EH (cell line): Measurements from ENCODE around the gene CLSTN2.
A peak's percentile ranks its signal among the peaks of the same experiment; 100 is the strongest.

Source experiments
- DNase-seq: peaks from one replicate; pipeline ENCODE4 v3.0.0-alpha.2; 2015; ENCODE audit warnings: low read depth

The CLSTN2 gene

DNA sequence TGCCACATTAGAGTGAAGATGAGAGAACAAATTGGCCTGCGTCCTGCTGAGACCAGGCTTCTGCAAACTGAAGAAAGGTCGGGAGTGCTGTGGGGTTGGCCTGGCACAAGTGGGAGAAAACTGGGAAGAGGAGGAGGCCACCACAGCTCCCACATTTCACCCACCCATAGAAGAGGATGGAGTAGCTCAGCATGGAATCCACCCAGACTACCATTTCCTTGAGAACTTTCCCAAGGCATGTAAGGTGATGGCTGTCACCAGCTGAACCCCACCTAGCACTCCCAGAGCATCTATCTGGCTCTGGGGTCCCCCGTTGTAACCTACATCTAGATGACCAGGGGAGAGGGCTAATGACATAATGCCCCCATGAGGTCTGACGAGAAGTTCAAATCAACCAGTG lies 622.5 kb downstream of the CLSTN2 start:
- DNase-seq, result no peak

DNA sequence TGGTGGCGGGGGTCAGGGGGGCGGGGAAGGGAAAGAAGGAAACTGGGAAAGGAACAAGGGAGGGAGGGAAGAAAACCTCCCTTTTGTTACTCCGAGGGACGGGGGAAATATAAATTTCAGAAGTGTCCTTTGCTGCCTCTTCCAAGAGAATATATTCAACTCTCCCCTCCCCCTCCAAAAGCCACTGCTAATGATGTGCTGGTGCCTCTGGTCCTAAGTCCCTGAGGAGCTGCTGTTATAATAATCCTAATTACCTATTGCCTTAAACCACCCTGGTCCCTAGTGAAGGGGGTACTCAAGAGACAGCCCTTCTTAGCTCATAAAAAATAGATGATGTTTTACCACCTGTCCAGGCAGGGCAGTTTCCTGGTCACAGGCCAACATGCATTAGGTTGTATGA lies 624.6 kb downstream of the CLSTN2 start:
- no peak for DNase-seq

DNA sequence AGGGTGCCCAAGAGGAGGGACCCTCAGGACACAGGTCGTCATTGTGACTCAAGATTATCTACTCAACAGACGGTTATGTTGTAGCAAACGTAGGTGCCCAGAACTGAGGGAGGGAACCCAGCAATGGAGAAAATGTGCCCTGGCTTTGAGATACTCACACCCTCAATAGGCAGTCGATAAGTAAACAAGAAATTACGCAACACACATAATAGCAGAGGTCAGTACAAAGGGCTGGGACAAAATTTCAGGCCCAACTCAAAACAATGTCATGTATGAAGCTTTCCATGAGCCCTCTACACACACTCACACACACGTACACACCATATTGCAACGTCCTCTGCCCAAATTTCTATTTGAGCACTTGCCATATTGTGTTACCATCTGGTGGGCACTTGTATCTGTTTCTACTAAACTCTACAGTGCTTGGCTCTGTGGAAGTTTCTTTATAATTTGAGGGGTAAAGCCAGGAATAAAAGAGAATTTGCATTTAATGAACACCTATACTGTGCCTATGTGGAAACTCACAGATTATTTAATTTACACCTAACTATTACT lies 628.3 kb downstream of the CLSTN2 start:
- DNase-seq, result no peak

DNA sequence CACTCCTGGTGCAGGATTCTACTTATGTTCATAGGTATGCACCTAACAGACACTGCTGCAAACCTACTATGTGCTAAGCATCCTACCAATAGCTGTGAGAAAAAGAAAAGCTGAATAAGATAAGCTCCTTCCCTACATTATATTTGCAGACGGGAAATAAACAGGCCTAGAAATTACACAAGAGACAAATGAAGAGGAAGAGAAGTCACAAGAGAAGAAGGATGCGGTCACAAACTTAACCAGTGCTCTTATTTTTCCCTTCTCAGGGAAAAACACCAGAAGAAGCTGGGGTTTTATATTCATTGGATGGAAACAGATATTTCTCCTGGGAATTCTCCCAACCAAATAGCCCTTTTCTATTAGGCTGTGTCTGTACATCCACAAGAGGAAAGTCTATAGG lies 633.1 kb downstream of the CLSTN2 start:
- DNase-seq, result no peak

DNA sequence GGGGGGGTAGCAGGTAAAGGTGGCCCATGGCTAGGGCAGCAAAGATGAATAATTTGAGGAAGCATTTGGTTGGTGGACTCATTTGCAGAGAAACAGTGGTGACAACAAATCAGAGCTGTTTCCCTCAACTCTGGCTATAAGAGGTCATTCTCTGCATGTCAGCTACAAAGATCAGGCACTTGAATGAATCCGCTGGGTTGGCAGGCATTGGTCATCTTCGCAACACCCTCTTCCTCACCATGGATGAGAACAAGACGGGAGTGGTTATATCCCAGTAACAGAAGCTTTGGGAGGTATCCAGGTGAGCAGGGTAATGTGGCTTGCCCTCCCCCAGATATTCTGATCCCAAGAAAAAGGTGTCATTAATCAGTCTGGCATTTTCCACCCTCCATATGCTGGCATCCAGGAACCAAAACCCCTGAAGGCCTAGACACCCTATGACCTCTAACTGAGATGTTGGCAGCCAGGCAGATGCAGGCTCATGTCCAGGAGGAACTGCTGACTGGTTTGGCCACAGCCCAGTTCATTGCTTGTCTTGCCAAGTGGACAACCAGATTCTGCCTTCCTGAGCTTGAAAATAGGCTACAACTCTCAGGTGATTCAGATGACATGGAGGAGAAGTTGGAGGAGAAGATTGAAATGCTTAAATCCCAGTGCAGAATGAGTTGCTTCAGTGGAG lies 634.0 kb downstream of the CLSTN2 start:
- no peak for DNase-seq

DNA sequence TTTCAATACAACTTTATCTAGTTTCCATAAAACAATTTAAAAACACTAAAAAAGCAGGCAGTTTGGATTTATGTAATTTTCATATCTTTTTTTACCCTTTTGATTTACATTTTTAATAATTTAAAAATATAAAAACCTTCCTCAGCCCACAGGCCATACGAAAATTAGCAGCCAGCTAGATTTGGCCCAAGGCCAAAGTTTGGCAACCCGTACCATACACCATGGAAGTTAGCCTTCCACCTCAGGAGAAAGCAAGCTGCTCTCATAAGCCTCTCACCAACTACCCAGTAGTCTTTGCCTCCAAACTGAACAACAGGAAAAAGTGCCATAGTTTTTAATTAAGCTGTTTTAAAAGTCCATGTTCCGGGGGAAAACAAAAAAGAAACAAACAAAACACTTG lies 635.6 kb downstream of the CLSTN2 start:
- no peak for DNase-seq

DNA sequence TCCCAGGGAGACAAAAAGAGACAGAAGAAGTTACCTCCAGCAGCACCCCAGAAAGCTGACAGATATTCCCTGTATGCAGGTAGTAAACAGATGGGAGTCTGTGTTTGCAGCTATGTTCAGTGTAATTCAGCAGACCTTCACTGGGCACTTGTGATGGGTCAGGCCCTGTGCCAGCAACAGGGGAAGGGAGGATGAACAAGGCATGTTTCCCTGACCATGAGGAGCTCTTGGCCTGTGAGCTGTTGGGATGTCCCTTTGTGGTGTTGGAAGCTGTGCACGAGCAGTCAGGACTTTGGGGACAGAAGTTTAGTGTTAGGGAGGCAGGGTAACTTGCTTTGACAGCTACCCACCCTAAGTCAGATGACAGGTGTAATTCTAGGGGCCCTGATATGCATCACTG lies 636.9 kb downstream of the CLSTN2 start:
- no peak for DNase-seq

DNA sequence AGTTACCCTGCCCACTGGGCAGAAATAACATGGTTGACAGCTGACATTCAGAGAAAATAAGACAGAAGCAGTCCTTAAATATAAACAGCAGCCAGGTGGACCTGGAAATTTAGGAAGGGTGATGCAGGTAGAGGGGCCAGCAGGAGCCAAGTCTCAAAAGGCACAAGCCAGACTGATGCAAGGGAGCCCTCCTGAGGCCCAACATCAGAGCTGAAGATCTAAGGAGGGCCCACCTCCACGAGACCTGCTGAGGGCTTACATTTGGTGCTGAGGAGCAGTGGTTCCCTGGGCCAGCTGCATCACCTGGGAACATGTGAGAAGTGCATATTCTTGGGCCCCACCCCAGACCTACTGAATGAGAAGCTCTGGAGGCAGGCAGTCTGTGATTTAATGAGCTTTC lies 637.3 kb downstream of the CLSTN2 start:
- no peak for DNase-seq

DNA sequence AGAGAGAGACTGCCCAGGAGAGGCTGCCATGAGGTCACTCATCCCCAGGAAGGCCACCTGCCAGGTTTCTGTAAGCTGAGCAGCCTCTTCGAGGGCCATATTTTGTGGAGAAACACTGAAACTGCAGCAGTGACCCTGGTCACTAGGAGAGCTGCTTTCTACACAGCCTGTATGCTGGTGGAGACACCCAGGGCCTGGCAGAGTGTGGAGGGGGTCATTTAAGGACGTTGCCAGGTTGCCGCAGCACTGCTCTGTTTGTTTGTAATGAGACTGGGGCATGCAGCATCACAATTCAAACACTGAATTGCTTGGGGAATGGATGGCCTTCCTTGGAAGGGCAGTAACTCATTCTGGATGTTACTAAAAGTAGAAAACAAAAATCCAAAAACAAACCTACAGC lies 638.0 kb downstream of the CLSTN2 start:
- DNase-seq, result no peak

DNA sequence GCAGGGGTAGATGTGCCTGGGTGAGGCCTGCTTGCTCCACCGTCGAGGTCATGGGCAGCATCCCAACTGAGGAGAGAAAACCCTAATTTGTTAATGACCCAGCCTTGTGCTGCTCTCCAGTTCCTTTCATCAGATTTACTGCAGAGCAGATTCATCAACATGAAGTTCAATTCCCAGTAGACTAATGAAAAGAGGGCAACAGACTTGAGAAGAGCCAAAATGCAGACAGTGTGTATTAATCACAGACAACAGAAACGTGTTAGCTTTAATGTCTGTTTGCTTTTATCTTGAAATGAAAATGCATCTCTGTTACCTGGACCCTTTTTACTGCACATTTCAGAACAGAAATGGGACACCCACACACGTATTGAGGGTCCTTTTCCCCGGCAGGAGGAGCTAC lies 639.4 kb downstream of the CLSTN2 start:
- no peak for DNase-seq

DNA sequence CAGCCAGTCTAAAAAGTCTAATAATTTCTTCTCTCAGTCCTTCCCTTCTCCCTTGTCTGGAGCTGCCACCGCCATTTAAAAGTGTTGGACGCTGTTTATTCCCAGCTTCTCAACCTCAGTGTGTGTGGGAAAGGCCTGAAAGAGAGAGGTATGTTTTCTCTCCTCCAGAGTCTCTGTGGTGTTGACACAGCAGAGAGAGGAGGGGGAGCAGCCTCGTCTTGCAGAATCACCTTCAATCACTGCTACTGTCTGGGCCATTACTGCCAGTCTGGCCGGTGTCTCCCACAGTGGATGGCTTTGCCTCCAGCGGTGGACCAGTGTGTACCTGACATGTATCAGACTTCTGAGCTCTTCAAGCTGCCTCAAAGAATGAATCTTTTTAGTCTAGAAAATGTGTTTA lies 641.5 kb downstream of the CLSTN2 start:
- DNase-seq, result no peak

DNA sequence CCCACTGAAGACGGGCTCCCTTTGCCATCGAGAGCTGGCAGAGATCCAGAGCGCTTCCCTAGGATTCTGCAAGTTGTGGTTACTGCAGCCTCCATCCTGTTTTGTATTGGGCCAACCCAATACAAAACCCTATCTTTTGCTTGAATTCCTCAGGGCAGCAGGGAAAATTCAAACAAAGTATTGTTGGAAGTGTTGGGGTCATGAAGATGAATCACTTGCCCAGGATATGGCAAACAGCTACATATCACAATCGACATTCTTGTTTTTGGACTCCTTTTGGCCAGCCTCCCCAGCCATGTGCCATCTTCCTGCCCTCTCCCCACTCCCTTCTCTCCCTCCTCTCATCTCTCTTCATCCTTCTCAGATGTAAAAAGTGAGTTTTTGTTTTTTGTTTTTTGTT lies 642.9 kb downstream of the CLSTN2 start:
- DNase-seq, result no peak

DNA sequence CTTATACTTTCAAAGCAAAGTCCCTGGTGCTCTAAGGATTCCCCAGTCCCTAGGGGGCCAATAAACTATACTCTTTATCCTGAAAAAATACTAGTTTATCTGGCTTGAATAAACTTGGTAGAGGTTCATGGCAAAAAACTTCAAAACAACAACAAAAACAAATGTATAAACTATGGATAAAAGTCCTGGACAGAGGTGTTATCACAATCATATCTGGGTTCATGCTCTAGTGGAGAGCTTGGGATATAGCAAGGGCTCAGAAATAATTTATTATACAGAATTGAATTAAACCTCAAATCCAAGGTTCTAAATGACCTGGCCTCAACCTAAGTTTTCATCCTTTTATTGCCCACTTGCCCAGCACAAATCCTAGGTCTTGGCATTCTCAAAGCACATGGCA lies 644.3 kb downstream of the CLSTN2 start:
- DNase-seq, result no peak

DNA sequence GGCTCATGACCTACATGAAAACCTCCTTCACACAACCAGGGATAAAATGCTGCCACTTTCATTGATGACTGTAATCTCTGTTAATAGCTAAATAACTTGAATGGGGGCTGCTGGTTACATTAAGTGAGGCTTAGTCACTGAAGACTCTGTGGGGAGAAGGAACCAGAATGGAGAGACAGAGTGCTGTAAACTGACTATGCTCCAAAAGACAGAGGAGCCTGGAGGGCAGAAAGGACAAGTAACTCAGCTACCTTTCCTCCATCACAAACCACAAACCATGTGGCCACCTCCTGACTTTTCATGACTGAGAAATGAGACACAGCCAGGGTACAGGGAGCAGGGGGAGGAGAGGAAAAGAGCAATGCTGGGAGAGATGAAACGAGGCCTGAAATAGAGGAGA lies 645.8 kb downstream of the CLSTN2 start:
- no peak for DNase-seq

DNA sequence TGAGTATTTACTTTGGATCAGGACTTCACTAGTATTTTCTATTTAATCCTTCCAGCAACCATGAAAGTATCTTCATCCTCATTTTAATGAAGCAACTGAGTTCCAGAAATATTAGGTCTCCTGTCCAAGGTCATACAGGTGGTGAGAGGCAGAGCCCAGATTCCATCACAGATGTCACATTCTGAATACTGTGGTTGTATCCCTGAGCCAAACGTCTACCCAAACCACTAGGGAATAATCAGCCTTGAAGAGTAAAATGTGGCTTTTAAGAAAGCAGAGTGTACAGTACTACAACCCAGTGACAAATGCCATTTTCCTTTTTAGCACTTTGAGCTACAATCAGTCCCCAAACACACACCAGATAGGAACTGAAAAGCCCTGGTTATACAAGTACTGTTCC lies 649.6 kb downstream of the CLSTN2 start:
- DNase-seq, result no peak

DNA sequence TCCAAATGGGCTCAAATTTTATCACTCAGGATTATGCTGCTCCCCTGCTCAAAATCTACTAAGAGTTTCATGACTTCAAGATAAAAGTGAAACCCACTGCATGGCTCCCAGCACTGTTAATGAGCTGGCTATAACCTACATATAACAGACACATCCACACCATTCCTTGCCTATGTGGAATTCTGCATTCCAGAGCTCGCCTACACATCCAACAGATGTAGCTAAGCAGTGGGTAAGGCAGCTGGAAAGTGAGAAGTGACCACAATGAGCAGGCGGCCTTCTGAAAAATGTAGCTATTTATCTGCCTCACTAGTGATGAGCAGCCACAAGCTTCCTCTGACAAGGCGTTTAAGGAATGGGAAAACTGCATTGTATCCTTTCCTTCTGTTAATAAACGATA lies 650.8 kb downstream of the CLSTN2 start:
- DNase-seq, result peak; percentile 22

DNA sequence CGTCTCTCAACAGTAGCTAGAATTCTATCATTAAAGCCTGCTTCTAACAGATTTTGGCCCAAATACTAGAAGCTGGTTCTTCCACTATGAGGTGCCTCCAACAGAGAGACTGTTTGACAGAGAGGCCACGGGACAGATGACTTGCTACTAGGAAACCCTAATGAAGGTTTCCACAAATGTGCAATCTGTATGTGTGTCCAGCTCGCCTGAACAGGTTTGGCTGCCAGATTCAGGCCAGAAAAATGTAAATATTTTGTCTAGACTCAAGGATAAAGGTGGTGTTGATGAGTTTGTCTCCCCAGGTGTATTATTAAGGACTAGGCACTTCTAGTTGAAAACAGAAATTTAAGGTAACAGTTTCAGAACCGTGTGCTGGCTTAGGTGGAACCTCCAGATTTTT lies 651.3 kb downstream of the CLSTN2 start:
- DNase-seq, result no peak

DNA sequence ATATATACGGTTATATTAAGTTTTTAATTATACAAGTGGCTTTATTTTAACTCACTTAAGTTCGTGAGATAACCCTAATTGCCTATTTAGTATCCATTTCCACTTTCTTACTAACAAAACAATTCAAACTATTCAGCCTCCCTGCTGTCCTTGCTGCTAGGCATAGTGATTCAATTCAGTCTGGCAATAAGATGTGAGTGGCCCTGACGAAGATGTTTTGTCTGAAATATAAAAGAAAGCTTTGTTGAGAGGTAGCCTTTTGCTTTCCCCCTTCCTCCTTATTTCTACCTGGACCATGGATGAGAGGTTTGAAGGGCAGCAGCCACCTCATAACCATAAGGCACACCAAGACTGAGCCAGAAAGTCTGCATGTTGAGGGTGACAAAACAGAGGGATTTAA lies 653.6 kb downstream of the CLSTN2 start:
- DNase-seq, result no peak

DNA sequence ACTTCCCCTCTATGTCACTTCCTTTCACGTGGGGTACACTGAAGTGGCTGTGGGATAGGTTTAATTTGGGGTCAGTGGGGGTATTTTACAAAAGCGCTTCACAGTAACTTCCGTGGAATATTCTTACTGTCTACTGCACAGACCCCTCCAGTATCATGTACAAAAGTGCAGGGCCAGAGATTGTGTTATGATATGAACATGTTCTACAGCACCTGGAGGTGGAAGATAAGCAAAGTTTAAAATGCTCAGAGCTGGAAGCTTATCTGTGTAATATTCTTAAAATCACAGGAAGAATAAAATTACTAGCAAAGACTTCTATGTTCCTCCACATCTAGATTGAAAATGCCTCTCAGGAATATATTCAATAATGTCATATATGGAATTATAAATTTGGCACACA lies 658.8 kb downstream of the CLSTN2 start:
- no peak for DNase-seq

DNA sequence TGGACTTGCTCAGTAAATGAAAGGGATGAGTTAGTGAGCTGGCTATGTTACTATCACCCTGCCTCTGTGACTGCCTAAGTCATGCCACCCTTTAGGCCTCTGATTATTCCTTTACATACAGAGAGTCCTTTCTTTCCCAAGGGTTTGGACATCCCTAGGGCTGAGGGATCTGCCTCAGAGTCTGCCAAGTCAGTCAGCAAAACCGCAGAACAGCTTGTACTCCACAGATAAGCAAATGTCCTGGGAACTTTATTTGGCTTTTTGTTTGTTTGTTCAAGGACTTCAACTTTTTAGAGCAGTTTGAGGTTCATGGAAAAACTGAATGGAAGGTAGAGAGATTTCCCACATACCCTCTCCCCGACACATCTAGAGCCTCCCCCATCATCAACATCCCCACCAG lies 660.3 kb downstream of the CLSTN2 start:
- DNase-seq, result no peak

DNA sequence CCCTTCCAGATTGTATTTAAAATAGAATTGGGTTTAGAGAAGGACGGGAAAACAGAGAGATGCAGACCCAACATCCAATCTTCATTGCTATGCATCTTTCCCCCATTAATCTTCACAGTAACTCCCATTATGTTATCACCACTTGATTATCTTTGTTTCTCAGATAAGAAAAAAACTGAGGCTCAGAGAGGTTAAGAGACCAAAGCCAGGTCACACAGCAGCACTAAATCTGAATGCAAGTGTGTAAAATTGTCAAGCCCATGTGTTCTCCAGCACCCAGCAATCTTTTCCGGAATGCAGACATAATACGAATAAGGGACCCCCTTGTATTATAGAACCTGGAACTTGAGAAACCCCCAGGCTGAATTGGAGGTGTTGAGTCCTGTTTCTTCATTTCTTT lies 662.4 kb downstream of the CLSTN2 start:
- DNase-seq, result no peak

DNA sequence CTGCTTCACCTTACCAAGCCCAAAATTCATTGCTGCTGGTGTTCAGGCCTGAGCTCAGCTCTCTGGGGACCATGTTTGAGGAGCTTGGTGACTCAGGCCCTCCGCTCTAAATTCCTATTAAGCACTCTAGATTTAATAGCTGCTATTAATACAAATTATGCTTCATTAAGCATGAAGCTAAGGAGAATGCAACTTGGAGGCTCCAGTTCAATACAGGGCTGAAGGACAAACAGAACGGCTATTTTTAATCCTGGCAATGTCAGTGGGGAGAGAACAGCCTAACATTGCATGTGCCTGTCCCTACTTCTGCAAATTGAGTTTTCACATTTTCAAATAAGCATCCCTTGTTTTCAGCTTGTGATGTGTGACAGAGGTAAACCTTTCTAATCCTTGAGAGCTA lies 662.8 kb downstream of the CLSTN2 start:
- DNase-seq, result no peak

DNA sequence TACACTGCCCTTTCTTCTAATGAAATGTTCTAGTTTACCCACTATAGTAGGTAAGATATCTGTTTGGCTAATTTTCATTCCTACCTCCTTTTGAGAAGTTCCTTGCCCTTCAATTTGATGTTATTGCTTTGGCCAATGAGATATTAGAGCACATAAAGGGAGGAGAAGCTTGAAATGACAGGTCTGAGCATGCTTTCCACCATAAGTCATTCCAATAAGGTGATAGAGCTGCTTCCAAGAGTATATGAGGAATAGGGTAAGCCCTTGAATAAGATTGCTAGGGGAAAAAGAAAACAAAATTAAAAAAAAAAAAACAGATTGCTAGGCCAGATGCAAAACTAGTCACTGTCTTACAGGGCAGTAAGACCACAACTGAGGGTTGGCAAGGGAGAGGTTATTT lies 664.0 kb downstream of the CLSTN2 start:
- no peak for DNase-seq

DNA sequence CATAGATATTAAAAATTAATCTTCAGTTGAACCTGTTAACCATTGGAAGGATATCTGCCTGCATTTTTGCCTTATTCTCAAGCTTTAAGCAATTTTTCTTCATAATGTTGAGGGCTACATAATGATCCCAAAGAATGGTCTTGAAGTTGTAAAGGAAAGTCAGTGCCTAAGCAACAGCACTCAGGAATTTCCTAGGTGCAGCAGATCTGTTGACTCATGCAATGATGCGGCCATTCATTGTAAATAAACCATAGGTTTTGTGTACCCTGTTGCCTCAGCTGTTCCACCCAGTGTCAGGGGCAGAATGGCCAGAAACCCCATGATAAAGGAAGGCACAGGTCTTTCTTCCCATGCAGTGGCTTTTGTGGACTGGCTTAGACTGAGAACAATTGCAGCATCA lies 664.5 kb downstream of the CLSTN2 start:
- no peak for DNase-seq

DNA sequence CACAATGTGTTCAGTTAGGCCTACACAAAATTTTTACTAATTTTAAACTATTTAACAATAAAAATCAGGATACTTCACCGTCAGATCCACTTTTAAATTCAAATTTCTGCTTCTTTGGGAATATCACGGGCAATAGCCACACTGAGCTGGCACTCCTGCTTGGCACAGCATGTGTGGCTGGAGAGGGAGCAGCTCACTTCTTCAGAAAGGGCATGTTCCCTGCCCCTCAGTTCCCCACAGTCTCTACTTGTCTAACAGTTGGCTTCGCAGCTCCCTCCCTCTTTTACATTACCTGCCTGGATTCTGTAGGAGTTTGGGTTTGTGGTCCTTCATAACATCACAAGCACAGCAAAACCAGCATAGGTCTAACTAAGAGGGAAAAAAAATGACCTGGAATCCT lies 666.9 kb downstream of the CLSTN2 start:
- no peak for DNase-seq
